CD1c-positive myeloid dendritic cell (primary cell): ENCODE data around the gene RBM23.

Experiments used
- DNase-seq: peaks from one replicate; pipeline ENCODE4 v3.0.0-alpha.2; 2016; ENCODE audit errors: extremely low spot score

RBM23 gene

GRCh38 chr14:22885975-22886374 lies 33.0 kb downstream of the RBM23 start:
- no peak for DNase-seq

- no peak for DNase-seq
Measured at GRCh38 chr14:22884738-22885523, 34.0 kb downstream of the RBM23 start.

GRCh38 chr14:22884076-22884737 lies 34.7 kb downstream of the RBM23 start:
- peak; percentile 82 for DNase-seq

- DNase-seq, result no peak
Measured at GRCh38 chr14:22883173-22883976, 35.6 kb downstream of the RBM23 start, which contains the start of gene REM2. Gene REM2, plus strand, starts transcription at chr14:22883222. Its CDS starts 66 bp downstream, at chr14:22883288.

GRCh38 chr14:22882529-22883172 lies 36.3 kb downstream of the RBM23 start:
- peak; percentile 38 for DNase-seq

- DNase-seq, result no peak
Measured at GRCh38 chr14:22882064-22882463, 36.9 kb downstream of the RBM23 start.

- no peak for DNase-seq
Measured at GRCh38 chr14:22878271-22879246, 40.4 kb downstream of the RBM23 start.

GRCh38 chr14:22877000-22877501 lies 41.9 kb downstream of the RBM23 start:
- DNase-seq, result no peak

GRCh38 chr14:22875748-22876319 lies 43.1 kb downstream of the RBM23 start:
- no peak for DNase-seq

- no peak for DNase-seq
Measured at GRCh38 chr14:22875003-22875747, 43.8 kb downstream of the RBM23 start.

GRCh38 chr14:22872833-22873520 lies 46.0 kb downstream of the RBM23 start:
- no peak for DNase-seq

- peak; percentile 85 for DNase-seq
Measured at GRCh38 chr14:22872033-22872832, 46.7 kb downstream of the RBM23 start.

GRCh38 chr14:22871224-22872032 lies 47.5 kb downstream of the RBM23 start, which contains the start of gene LRP10:
Gene LRP10, plus strand, starts transcription at chr14:22871740. Its CDS starts 564 bp downstream, at chr14:22872304.
- DNase-seq, result peak; percentile 88

- DNase-seq, result peak; percentile 78
Measured at GRCh38 chr14:22870811-22871223, 48.1 kb downstream of the RBM23 start.

GRCh38 chr14:22866874-22867273 lies 52.1 kb downstream of the RBM23 start:
- DNase-seq, result no peak

- DNase-seq, result no peak
Measured at GRCh38 chr14:22865424-22866405, 53.2 kb downstream of the RBM23 start.
